GOT3 (cell line): ENCODE measurements around the gene TMEM139.
A peak's percentile ranks its signal among the peaks of the same experiment; 100 is the strongest.

Source experiments
- DNase-seq: peaks from one replicate; lab custom pipeline; 2025; ENCODE audit warnings: mixed read lengths; lab: John Stamatoyannopoulos, UW

TMEM139 gene

DNA sequence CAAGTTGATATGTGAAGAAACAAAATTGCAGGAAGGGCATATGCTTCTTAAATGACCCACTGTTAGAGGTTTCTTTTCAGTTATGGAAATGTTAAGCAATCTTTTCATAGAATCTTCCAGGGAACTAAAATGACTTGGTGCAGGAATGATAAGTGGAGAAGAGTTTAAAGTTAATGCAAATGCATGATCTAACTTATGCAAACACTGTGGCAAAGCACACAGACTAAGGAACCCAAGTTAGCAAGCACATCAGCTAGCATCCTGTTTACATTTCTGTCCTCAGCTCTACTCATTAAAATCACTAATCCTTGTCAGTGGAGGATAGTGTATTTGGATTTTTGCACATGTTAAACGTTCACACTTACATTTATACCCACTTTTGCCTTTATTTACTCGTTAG, 40.5 kb downstream of the TMEM139 start:
- DNase-seq: no peak

DNA sequence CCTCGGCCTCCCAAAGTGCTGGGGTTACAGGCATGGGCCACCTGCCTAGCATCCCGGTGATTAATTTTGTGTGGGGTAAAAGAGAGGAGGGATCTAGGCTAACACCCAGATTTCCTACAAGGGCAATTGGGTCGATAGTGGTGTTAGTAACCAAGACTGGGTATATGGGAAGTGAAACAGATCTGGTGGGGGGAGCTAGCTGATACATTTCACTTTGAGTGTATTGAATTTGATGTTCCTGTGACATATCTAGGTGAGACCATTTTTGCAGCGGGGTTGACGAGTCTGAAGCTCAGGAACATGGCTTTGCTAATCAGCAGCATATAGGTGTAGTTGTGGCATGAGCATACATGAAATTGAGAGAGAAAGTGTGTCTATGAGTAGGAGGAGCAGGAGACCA, 43.1 kb downstream of the TMEM139 start:
- no peak for DNase-seq

DNA sequence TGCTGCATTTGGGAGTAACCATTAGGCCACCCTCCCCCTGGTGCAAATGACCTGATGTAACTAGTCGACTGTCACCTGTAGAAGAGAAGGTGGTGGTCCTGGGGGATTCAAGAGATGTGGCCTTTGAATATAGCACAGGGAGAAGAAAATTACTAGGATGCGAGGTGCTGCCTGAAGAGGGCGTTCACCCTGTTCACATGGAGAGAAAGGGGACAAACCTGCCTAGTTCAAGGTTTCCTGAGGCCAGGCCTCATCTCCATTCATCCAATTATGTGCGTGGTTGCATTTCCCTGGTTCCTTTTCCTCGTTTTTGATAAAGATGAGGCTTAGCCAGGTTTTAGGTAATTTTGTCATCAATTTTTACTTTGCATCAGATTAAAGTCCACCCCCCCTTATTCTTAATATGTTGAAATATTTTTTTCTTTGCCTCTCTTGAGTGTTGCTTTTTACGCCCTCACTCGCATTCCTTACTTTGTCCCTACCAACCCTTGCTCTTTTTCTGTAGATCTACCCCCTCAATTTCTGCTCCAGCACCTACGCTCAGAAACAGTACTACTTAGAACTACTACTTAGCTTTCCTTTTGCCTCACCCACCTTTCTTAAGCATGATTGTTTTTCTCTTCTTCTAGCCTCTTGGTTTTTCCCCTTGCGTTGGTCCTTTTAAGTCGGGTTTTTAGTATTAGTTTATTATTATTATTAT, 44.9 kb downstream of the TMEM139 start:
- DNase-seq: no peak

DNA sequence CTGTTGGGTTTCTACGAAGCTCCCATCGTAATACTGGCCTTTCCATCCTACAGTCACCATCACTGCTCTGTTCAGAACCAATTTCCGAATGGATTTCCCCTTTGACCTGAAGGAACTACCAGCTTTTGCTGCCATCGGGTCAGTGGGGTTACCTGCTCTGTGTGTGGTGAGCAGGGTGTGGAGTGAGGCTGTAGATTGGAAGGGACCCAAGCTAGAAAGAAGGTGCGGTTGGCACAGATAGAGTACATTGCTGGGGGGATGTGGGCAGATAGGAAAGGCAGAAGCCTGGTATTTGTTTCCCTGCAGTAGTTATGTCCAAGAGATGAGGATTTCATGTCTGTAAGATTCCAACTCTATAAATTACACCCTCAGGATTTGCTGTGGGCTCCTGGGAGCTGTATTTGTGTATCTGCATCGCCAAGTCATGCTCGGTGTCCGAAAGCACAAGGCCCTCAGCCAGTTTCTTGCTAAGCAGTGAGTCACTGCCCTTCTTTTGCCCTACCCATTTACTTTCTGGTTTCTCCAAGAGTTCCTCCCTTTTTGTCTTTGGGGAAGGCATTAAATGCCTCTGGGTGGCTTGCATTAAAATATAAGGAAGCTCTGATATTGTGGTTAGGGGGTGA, 46.5 kb downstream of the TMEM139 start:
- DNase-seq: peak; percentile 26

DNA sequence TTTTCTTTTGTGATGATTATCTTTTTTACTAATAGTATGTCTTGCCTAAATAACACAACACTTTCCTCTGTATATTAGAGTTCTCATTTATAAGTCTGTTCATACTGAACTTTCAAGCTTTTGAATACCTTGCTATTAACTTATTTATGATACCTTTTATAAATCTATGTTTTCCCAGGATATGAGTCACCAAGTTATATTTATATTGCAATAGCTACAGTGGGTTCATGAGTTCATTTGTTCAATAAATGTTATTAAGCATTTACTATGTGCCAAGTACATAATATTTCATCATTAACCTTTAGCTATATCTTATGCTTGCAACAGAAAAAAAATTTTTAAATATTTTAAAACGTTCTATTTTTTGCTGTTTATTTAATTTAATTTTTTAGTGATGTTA, 49.5 kb downstream of the TMEM139 start:
- no peak for DNase-seq

DNA sequence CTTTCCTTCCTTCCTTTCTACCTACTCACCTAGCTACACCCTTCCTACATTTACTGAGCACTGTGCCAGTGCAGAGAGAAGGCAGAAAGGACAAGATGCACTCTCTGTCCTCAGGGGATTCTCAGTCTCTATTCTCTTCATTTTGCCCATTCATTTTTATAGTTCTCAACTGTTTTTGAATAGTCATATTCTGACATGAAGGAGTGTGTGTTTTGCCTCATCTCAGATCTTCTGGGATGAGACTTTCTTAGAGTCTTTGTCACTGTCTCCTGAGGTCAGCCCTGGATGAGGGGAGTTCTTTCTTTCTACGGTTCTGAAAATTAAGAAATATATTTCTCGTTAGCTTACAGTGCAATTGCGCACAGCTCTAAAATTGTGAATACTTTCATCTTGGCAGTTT, 52.5 kb downstream of the TMEM139 start:
- DNase-seq: no peak
